H1 (cell line): Measurements from ENCODE around the gene ATP6V0A1. TPM values are rescaled to one million over a fixed set of nuclear protein-coding genes. Genes with fewer than 3 reads are reported as not detected.

Experiments
- CTCF ChIA-PET: fragments of 300-600 bp; sonication (Branson Sonifier 250); formaldehyde crosslinking; loops from one replicate; lab custom pipeline; 2021; ENCODE audit not compliant: partially characterized antibody; lab: Charles Lee
- POLR2A ChIA-PET: fragments of 300-600 bp; sonication (Branson Sonifier 250); formaldehyde crosslinking; loops from one replicate; lab custom pipeline; 2021; ENCODE audit warnings: inconsistent platforms; ENCODE audit not compliant: partially characterized antibody; lab: Charles Lee
- DNase-seq, 2 experiments: peaks; one replicate each; pipeline versions ENCODE4 v3.0.0 to v3.0.0-alpha.2; 2010 to 2022; ENCODE audit warnings: low spot score in 2 of 2, low read depth in 1 of 2, mixed read lengths in 1 of 2
- FAIRE-seq: peaks from 2 replicates; lab custom pipeline; 2011; peaks lifted over from hg19 to GRCh38; lab: Jason Lieb, UNC
- H2AFZ ChIP-seq: 2 replicates; pipeline ENCODE4 v1.8.1; 2012; ENCODE audit warnings: low read length, inconsistent platforms
- H2AK5ac ChIP-seq: 2 replicates; pipeline ENCODE4 v1.6.1; 2013; ENCODE audit warnings: low read depth, low read length
- H2BK120ac ChIP-seq: replicated peaks from 2 replicates; pipeline ENCODE3; 2013; ENCODE audit warnings: low read depth, low read length, inconsistent platforms
- H2BK12ac ChIP-seq: 2 replicates; pipeline ENCODE4 v1.6.1; 2013; ENCODE audit warnings: low read depth, low read length
- H2BK15ac ChIP-seq: 2 replicates; pipeline ENCODE4 v1.6.1; 2013; ENCODE audit warnings: low read length
- H2BK20ac ChIP-seq: 2 replicates; pipeline ENCODE4 v1.6.1; 2013; ENCODE audit warnings: low read length
- H2BK5ac ChIP-seq: 2 replicates; pipeline ENCODE4 v1.6.1; 2013; ENCODE audit warnings: low read depth, low read length
- H3K14ac ChIP-seq: 2 replicates; pipeline ENCODE4 v1.6.1; 2013; ENCODE audit warnings: inconsistent platforms; ENCODE audit not compliant: insufficient read length
- H3K18ac ChIP-seq: 2 replicates; pipeline ENCODE4 v1.6.1; 2013; ENCODE audit warnings: low read length; ENCODE audit errors: extremely low read depth
- H3K23ac ChIP-seq: 2 replicates; pipeline ENCODE4 v1.6.1; 2013; ENCODE audit warnings: inconsistent platforms; ENCODE audit not compliant: insufficient read length
- H3K23me2 ChIP-seq: 2 replicates; pipeline ENCODE4 v1.6.1; 2013; ENCODE audit warnings: low read depth, low read length
- H3K27ac ChIP-seq: 2 replicates; pipeline ENCODE4 v1.6.1; 2011; ENCODE audit warnings: low read depth, low read length, inconsistent platforms
- H3K27me3 ChIP-seq, 4 experiments: replicated peaks in 1 of 4; 1 replicate in 1 of 4; 2 replicates in 3 of 4; pipeline versions ENCODE4 v1.6.1 to v1.8.1; 2011 to 2013; ENCODE audit warnings: low read length in 3 of 4, mild to moderate bottlenecking in 3 of 4, inconsistent platforms in 2 of 4, mixed read lengths in 2 of 4, moderate library complexity in 1 of 4; ENCODE audit not compliant: control insufficient read depth in 3 of 4, insufficient read depth in 3 of 4; ENCODE audit errors: extremely low read depth in 1 of 4
- H3K36me3 ChIP-seq, 4 experiments: 2 replicates each; pipeline versions ENCODE4 v1.6.1 to v1.8.1; 2011 to 2013; ENCODE audit warnings: mild to moderate bottlenecking in 4 of 4, low read length in 3 of 4, moderate library complexity in 2 of 4, control low read depth in 1 of 4, inconsistent platforms in 1 of 4; ENCODE audit not compliant: insufficient read depth in 4 of 4, control insufficient read depth in 2 of 4
- H3K4ac ChIP-seq: replicated peaks from 2 replicates; pipeline ENCODE3; 2013; ENCODE audit warnings: low read length, low read depth, mixed read lengths, inconsistent platforms; ENCODE audit not compliant: insufficient read length
- H3K4me1 ChIP-seq, 4 experiments: replicated peaks in 1 of 4; 1 replicate in 1 of 4; 2 replicates in 3 of 4; pipeline versions ENCODE4 v1.6.1 to v1.8.1; 2011 to 2013; ENCODE audit warnings: low read length in 3 of 4, inconsistent platforms in 2 of 4, mixed read lengths in 1 of 4; ENCODE audit not compliant: insufficient read depth in 4 of 4, control insufficient read depth in 3 of 4
- H3K4me2 ChIP-seq, 2 experiments: 2 replicates each; pipeline versions ENCODE4 v1.6.1 to v1.8.1; 2011 to 2013; ENCODE audit warnings: low read depth in 2 of 2, low read length in 2 of 2, control low read depth in 1 of 2, inconsistent platforms in 1 of 2, mild to moderate bottlenecking in 1 of 2; ENCODE audit not compliant: insufficient read depth in 1 of 2
- H3K4me3 ChIP-seq, 4 experiments: fragments of 200-600, 300-600 bp in 1 of 4; sonication (generic), shearing (Covaris generic), sonication (Bioruptor Twin) in 1 of 4; 2 replicates each; pipeline versions ENCODE4 v1.5.1 to v1.8.1; 2011 to 2016; ENCODE audit warnings: low read length in 4 of 4, low read depth in 3 of 4, control low read depth in 2 of 4, inconsistent platforms in 2 of 4, mild to moderate bottlenecking in 2 of 4, mixed read lengths in 1 of 4, moderate library complexity in 1 of 4; ENCODE audit not compliant: insufficient read depth in 2 of 4; ENCODE audit errors: extremely low read depth in 1 of 4
- H3K56ac ChIP-seq: replicated peaks from 2 replicates; pipeline ENCODE3; 2013; ENCODE audit warnings: low read depth, mild to moderate bottlenecking, mixed read lengths, low read length, inconsistent platforms; ENCODE audit not compliant: insufficient read length
- H3K79me1 ChIP-seq: 2 replicates; pipeline ENCODE4 v1.6.1; 2013; ENCODE audit warnings: low read depth, low read length, control low read depth
- H3K79me2 ChIP-seq, 2 experiments: 2 replicates each; pipeline versions ENCODE4 v1.6.1 to v1.8.1; 2012 to 2013; ENCODE audit warnings: low read length in 2 of 2, mild to moderate bottlenecking in 2 of 2, inconsistent platforms in 1 of 2; ENCODE audit not compliant: insufficient read depth in 2 of 2, control insufficient read depth in 1 of 2
- H3K9ac ChIP-seq, 4 experiments: replicated peaks in 1 of 4; 1 replicate in 1 of 4; 2 replicates in 3 of 4; pipeline versions ENCODE4 v1.6.1 to v1.8.1; 2011 to 2013; ENCODE audit warnings: low read depth in 3 of 4, low read length in 3 of 4, control low read depth in 2 of 4, mild to moderate bottlenecking in 2 of 4, moderate library complexity in 2 of 4, inconsistent platforms in 1 of 4; ENCODE audit errors: extremely low read depth in 1 of 4
- H3K9me3 ChIP-seq, 2 experiments: 2 replicates each; pipeline versions ENCODE4 v1.6.1 to v1.8.1; 2012 to 2013; ENCODE audit warnings: mild to moderate bottlenecking in 2 of 2, moderate library complexity in 2 of 2, control low read depth in 1 of 2, inconsistent platforms in 1 of 2, low read depth in 1 of 2, low read length in 1 of 2, mixed read lengths in 1 of 2; ENCODE audit not compliant: insufficient read depth in 2 of 2
- H4K20me1 ChIP-seq, 2 experiments: replicated peaks in 1 of 2; 2 replicates each; pipeline versions ENCODE3 to v1.8.1; 2011 to 2013; ENCODE audit warnings: inconsistent platforms in 2 of 2, low read length in 2 of 2, mild to moderate bottlenecking in 1 of 2; ENCODE audit not compliant: insufficient read depth in 2 of 2, control insufficient read depth in 1 of 2
- H4K5ac ChIP-seq: 2 replicates; pipeline ENCODE4 v1.6.1; 2013; ENCODE audit warnings: low read length, low read depth, mixed read lengths, inconsistent platforms; ENCODE audit not compliant: insufficient read length
- H4K8ac ChIP-seq: 2 replicates; pipeline ENCODE4 v1.8.0; 2013; ENCODE audit warnings: mild to moderate bottlenecking, moderate library complexity, low read length, inconsistent platforms; ENCODE audit not compliant: insufficient read depth; ENCODE audit errors: extremely low read depth
- H4K91ac ChIP-seq: replicated peaks from 2 replicates; pipeline ENCODE3; 2013; ENCODE audit warnings: low read length, mixed read lengths, inconsistent platforms; ENCODE audit not compliant: insufficient read length
- CBX5 ChIP-seq: fragments of 300-800, 300-1000 bp; sonication (generic); IDR thresholded peaks from 2 replicates; pipeline ENCODE4 v1.7.1; 2016; ENCODE audit warnings: antibody characterized with exemption, low read length, low read depth
- GABPA ChIP-seq: IDR thresholded peaks from 2 replicates; pipeline ENCODE4 v1.6.1; 2011; ENCODE audit warnings: mild to moderate bottlenecking, low read length, moderate library complexity, borderline replicate concordance; ENCODE audit not compliant: insufficient read depth
- POU5F1 ChIP-seq: IDR thresholded peaks from 2 replicates; pipeline ENCODE4 v1.6.1; 2011; ENCODE audit warnings: low read depth, mild to moderate bottlenecking, low read length, moderate library complexity
- RAD21 ChIP-seq, 2 experiments: IDR thresholded peaks in 1 of 2; conservative IDR thresholded peaks in 1 of 2; 2 replicates each; pipeline ENCODE4 v1.6.1; 2011; ENCODE audit warnings: low read depth in 2 of 2, low read length in 2 of 2, improper control_type of control experiment in 1 of 2, inconsistent platforms in 1 of 2, mild to moderate bottlenecking in 1 of 2, moderate library complexity in 1 of 2
- RBBP5 ChIP-seq: IDR thresholded peaks from 2 replicates; pipeline ENCODE4 v1.7.1; 2012; ENCODE audit warnings: low read depth, mild to moderate bottlenecking, inconsistent platforms, low read length, moderate library complexity, borderline replicate concordance
- RFX5 ChIP-seq: IDR thresholded peaks from 2 replicates; pipeline ENCODE4 v1.6.1; 2011; ENCODE audit warnings: low read depth, low read length, improper control_type of control experiment, borderline replicate concordance
- SIRT6 ChIP-seq: IDR thresholded peaks from one replicate; pipeline ENCODE4 v1.7.1; 2012; ENCODE audit warnings: low read length, inconsistent platforms
- TBP ChIP-seq: IDR thresholded peaks from 2 replicates; pipeline ENCODE4 v1.6.1; 2011; ENCODE audit warnings: low read depth, low read length, improper control_type of control experiment
- WGBS, 2 experiments: shearing (Covaris generic) in 1 of 2; methylation state at CpG; one replicate each; pipeline versions ENCODE4 v1.1.6 to v1.1.7; 2013 to 2015; ENCODE audit warnings: low lambda C conversion rate in 2 of 2, mixed read lengths in 2 of 2, inconsistent platforms in 1 of 2, low coverage in 1 of 2, missing lambda C conversion rate in 1 of 2; ENCODE audit not compliant: insufficient replicate concordance in 2 of 2, insufficient coverage in 1 of 2, insufficient read length in 1 of 2; ENCODE audit errors: extremely low coverage in 1 of 2, missing lambda C conversion rate in 1 of 2; 5-methylcytosine and 5-hydroxymethylcytosine counted together
- polyA plus RNA-seq, 7 experiments: library from polyadenylated mRNA; depleted of rRNA in 3 of 7; stranded (reverse) in 5 of 7; unstranded in 2 of 7; fragments of >200 nt in 5 of 7; fragments of 200-250 nt in 2 of 7; gene quantifications; 1 replicate in 5 of 7; 2 replicates in 1 of 7; 4 replicates in 1 of 7; pipeline versions ENCODE4 v1.2.1 to v1.2.3, GENCODE V29; 2011 to 2013; ENCODE audit warnings: missing spikeins in 2 of 7, mixed read lengths in 2 of 7
- total RNA-seq: library from RNA; stranded (reverse); fragmentation: NEBNext Ultra II Directional; extraction: Animal tissue kit (Norgen Biotek cat#: 25700); gene quantifications from 2 replicates; pipeline ENCODE4 v1.2.1, GENCODE V29; 2021

Gene ATP6V0A1
- total and polyA plus RNA-seq, 2 of the 8 experiments (the other 6 are each of a cell fraction or from before 2014, with no cell fraction given), result 55.3 to 63.4 TPM

GRCh38 chr17:42544874-42545283 lies 86.2 kb downstream of the ATP6V0A1 start:
- FAIRE-seq, result no peak
- no peak overlapping the region for H3K56ac ChIP-seq
- H4K5ac ChIP-seq, result no peak overlapping the region
- TF ChIP-seq RFX5 (no peak), GABPA (no peak), CBX5 (no peak), RBBP5 (no peak), TBP (no peak), SIRT6 (no peak), POU5F1 (no peak), RAD21 (IDR thresholded peaks at IDR 0.05 in 1 of 2, conservative IDR thresholded peaks at IDR 0.05 in 1 of 2; ENCODE audit: low read depth in 2 of 2, low read length in 2 of 2) (no peak)
- no peak overlapping the region for H2AK5ac ChIP-seq
- H3K9ac ChIP-seq, result no peak overlapping the region
- no peaks in the 10 kb centered on the region for H3K79me1 ChIP-seq
- 75% methylated on average over 8 of the region's 8 CpGs; no CpG with 5 or more reads in 1 of the 2 experiments for WGBS, 2 experiments
- no peak overlapping the region for H4K91ac ChIP-seq
- no peak overlapping the region for H2BK5ac ChIP-seq
- H3K18ac ChIP-seq, result no peak overlapping the region
- H3K9me3 ChIP-seq, result no peaks in the 10 kb centered on the region
- H4K20me1 ChIP-seq, result peaks cover 0 to 4% of the 10 kb centered on the region in 2 experiments
- no peak overlapping the region for H3K4me2 ChIP-seq
- H2BK12ac ChIP-seq, result no peak overlapping the region
- no peak overlapping the region for H3K14ac ChIP-seq
- H2BK20ac ChIP-seq, result no peak overlapping the region
- H2BK120ac ChIP-seq, result no peak overlapping the region
- DNase-seq, result no peak
- peaks cover 0 to 15% (median 6%) of the 10 kb centered on the region in 4 experiments; a peak in 4 of 8 replicates for H3K36me3 ChIP-seq
- H4K8ac ChIP-seq, result no peak overlapping the region
- H3K27me3 ChIP-seq, result no peaks in the 10 kb centered on the region
- no peak overlapping the region for H3K4me3 ChIP-seq
- ChIA-PET POLR2A (interaction anchor here (0.8 to 4.3 kb wide), 3 partner anchors 8 to 998 kb away, joined by 3 to 43 read pairs (median 3); partner anchors contain the start of gene NAGLU), CTCF (interaction anchor here (0.6 to 0.9 kb wide), 2 partner anchors 18 to 334 kb away, joined by 3 read pairs; no protein-coding TSS in a partner anchor)
- no peak overlapping the region for H2BK15ac ChIP-seq
- H3K23ac ChIP-seq, result no peak overlapping the region
- no peak overlapping the region for H2AFZ ChIP-seq
- H3K4me1 ChIP-seq, result peaks cover 0 to 7% (median 5%) of the 10 kb centered on the region in 4 experiments; a peak in 4 of 7 replicates
- no peak overlapping the region for H3K4ac ChIP-seq
- peaks cover 2% of the 10 kb centered on the region; the same call in 1 of the 2 replicates for H3K23me2 ChIP-seq
- H3K79me2 ChIP-seq, result no peaks in the 10 kb centered on the region
- no peak overlapping the region for H3K27ac ChIP-seq
